Measurements from ENCODE around the gene FHAD1.

Gene FHAD1

DNA sequence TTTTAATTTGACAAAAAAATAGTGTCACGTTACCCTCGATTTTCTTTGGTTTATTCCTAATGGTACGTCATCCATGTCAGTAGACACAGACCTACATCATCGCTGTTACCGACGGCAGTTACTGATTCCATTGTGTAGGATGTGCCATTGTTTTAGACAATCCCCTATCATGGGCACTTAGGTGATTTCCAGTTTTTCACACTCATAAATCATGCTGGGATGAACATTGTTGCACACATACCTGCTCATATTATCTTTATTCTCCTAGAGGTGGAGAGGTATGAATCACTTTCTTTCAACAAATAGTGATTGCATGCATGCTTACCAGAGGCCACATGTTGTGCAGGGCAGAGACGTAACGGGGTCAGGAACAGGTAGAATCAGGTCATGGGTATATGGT is 83.0 kb downstream of the FHAD1 start:
- DNase-seq: no peak

DNA sequence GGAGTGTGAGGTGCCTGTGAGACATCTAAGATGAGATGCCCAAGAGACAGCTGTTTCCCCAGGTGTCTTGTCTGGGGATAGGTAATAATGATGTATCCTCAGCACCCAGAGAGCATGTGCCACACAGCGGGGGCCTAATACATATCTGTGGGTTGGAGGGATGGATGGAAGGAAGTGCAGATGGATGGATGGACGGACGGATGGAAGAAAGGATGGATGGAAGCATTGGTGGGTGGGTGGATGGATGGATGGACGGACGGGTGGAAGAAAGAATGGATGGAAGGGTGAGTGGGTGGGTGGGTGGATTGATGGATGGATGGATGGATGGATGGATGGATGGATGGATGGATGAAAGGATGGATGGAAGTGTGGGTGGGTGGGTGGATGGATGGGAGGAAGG is 84.2 kb downstream of the FHAD1 start:
- no peak for DNase-seq

DNA sequence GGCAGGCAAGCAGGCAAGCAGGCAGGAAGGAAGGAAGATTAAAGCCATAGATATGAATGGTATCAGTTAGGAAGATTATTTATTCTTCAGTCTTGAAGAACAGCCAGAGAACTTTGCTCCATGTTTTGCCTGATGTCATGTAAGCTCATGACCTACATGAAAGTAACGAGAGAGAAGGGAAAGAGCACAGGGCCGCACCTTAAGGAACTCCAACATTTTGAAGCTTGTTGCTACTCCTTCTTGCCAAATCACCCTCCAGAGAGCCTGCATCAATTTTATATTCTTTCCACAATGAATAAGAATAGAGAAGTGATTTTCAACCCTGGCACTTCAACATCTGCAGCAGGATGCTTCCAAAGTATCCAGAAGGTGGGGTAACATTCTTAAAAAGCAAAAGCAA is 84.7 kb downstream of the FHAD1 start:
- DNase-seq: no peak

DNA sequence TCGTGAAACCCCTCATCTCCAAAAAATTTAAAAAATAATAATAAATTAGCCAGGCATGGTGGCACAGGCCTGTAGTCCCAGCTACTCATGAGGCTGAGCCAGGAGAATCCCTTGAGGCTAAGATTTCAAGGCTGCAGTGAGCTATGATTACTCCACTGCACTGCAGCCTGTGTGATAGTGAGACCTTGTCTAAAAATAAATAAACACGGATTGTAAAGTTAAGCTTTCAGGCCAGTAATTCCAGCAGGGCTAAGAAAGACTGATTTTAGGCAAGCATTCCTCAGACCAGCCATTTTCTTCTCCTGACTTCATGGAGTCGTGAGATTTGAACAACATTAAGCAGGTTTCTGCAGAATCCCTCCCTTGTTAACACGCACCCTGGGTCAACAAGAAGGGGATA is 85.5 kb downstream of the FHAD1 start:
- DNase-seq: no peak

DNA sequence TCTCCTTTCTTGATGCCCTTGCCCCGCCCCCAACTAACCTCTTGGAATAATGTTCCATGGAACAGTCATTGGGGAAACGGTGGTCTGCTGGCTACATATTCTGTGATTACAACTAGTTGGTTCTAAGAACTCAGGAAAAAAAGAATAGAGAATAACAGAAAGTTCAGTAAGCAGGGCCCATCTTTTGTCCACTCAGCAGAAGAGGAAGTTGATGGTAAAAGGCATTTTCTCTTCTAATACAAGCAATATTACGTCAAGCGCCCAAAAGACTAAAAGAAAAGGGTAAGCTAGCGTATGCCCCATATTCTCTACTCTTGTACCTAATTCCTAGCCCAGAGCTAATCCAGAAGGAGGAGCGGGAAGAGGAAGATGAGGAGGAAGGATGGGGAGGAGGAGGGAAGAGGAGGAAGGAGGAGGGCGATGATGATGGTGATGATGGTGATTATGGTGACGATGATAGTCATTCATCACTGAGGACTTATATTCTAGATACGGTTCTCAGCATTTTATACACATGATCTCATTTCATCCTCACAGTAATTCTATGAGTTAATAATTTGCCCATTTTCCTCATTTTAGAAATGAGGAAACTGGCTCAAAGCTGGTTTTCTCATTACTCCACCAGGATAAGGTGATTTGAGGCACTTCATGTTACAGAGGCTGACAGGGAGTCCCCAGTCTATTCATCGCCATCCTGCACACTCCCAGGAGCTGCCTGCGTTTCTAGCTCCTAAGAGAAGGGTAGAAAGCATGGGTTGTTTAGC is 86.1 kb downstream of the FHAD1 start:
- no peak for DNase-seq

DNA sequence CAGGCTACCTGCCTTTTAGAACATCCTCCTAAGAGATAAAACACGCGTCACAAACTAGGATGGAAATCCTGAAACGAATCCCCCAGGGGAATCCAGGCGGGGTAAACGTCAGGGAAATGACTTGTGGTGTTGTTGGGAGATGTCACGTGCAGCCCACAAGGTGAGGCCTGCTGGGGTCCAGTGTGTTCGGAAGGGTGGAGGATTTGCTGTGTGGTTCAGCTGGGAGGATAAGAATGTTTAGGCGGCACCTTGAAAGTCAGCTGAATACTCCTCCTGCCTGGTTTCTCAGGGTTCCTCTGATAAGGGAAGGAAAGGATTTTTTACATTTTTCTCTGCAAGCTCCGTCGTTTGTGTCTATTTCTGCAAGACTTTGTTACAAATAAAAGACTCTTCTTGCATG is 88.0 kb downstream of the FHAD1 start:
- DNase-seq: no peak

DNA sequence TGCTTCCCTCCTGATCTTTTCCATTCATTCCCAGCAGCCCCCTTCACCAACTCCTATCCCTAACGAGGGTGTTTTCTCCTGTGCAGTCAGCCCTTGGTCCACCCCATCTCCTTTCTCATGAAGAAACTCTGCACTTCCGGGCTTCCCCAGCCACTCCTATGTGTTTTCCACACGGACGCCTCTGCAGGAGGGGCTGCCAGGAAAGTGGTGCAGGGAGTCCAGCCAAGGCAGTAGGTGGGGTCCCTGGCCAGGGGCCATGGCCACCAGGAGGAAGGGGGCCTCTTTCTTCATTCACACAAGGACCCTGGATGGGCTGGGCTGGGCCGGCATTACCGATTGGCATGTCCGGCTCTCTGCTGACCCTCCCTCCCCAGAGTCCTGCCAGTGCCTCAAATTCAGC is 89.8 kb downstream of the FHAD1 start:
- no peak for DNase-seq

DNA sequence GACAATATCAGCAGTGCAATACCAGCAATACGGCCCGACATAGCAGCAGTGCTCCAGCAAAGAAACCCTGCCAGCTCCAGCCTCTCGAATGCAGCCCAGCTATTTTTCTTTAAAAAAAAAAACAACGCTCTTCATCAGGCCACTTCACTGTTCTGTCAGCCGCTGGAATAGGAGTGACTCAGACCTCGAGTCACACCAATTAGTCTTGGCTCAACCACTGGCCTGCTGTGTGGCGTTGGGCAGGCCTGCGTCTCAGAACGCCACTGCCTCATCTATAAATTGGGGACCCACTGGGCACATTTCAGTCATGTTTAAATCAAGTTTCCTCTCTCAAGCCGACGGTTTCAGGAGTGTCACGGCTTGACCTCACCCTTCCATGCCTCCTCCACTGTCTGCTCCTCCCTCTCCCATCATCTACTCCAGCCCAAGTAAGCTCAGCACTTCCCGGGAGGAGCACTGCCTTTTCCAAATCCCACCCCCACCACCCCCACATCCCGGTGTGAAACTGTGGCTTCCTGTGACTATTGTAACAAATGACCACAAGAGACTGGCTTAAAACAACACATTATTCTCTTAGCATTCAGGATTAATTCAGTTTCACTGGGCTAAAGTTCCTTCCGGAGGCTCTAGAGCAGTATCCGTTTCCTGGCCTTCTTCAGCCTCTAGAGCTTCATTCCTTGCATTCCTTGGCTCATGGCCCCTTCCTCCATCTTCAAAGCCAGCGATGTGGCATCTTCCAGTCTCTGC is 90.8 kb downstream of the FHAD1 start:
- peak; percentile 63 for DNase-seq

DNA sequence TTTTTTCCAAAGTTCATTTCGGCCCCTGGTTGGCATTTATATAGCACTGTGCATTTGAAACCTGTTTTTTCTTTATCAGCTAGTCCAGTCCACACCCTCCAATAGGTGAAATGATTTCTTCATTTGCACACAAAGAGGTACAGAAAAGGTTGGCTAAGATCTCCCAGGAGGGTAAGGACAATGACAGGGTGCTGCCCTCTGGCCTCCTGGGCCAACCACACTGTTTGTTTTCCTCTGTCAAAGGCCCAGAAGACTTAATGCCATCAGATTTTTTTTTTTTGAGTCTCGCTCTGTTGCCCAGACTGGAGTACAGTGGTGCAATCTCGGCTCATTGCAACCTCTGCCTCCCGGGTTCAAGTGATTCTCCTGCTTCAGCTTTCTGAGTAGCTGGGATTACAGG is 92.5 kb downstream of the FHAD1 start:
- no peak for DNase-seq

DNA sequence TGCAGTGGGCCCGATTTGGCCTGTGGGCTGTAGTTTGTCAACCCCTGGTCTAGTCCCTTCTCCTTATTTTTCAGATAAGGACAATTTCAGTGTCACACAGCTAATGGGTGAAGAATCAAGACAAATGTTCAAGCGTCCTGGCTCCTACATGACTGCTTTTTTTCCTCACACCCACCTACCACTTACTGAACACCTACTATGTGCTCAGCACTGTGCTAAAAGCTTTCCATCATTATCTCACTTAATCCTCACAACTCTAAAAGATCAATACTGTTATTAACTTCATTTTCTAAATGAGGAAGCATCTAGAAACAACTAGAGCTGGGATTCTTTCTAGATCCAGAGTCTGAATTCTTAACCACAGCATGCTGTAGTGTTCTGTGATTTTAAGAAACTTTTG is 94.2 kb downstream of the FHAD1 start:
- no peak for DNase-seq

DNA sequence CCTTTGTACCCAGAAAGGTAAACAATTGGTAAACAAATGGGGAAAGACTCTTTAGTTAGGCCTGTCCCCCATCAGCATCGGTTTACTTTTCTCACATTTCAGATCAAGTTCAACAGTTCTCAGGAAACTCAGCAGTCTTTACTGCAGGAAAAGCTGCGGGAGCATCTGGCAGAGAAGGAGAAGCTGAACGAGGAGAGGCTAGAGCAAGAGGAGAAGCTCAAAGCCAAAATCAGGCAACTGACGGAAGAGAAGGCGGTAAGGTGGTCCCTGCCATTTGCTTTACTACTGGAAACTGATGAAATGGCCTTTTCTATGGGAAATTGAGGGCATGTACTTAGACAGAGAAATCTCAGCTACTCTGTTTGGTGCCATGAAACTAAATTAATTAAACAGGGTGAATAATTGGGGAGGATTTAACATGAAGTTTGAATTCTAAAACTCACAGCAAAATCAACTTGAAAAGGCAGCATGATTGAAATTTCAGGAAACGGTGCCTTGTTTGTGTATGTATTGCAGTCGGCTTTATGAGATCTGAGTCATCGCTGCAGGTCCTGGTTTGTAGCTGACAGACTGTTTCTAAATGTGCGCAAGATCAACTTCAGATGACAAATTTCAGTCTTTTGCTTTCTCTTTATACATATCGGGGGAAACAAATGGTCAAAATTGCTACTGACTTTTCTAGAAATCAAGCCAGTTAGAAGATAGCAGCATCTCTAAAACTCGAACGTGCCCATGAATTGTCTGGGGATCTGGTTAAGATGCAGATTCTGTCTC is 94.8 kb downstream of the FHAD1 start:
- DNase-seq: no peak

DNA sequence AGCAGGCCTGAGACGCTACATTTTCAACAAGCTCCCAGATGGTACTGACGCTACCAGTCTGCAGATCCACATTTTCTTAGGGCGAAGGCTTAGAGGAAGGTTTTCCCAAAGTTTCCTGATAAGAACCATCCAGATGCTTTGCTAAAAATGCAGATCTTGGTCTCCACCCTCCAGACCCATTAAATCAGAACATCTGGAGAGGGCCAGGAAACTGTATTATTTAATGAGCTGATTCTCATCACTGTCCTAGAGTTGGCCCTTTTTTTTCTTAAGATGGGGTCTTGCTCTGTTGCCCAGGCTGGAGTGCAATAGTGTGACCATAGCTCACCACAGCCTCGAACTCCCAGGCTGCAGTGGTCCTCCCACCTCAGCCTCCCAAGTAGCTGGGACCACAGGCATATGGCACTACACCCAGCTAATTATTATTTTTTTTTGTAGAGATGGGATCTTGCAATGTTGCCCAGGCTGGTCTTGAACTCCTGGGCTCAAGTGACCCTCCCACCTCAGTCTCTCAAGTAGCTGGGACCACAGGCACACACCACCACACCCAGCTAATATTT is 95.5 kb downstream of the FHAD1 start:
- no peak for DNase-seq

DNA sequence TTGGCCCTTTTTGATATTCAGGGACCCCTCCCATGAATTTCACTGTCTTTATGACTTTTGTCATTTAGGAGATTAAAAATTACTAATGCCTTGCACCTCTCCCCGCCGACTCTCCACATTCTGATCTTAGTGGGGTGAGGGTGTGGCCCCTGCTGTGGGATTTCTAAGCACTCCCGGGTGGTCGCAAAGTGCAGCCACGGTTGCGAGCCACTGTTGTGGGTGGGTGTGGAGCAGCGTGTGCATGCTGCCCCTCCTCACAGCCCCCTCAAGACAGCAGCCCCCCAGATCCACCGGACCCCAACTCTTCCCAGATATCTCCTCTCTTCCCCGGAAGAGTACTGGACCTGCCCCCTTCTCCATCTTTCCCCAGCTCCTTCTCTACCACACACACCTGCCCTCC is 96.1 kb downstream of the FHAD1 start:
- DNase-seq: no peak

DNA sequence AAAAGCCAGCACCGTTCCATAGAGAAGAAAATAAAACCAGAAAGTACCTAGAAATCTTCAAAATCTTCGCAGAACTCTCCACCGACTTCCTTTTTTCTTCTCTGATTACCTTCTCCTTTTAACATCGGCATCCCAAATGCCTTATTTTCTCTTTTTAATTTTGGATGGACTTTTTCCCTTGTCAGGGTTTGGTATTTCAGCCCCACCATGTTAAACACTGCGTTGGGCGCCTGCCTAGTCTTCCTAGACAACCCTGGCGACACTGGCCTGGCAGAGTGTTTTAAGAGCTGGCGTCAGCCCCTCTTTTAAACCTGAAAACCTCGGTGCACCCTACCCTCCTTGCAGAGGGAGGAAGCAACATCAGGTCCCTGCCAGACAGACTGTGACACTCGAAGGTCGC is 96.7 kb downstream of the FHAD1 start:
- no peak for DNase-seq

DNA sequence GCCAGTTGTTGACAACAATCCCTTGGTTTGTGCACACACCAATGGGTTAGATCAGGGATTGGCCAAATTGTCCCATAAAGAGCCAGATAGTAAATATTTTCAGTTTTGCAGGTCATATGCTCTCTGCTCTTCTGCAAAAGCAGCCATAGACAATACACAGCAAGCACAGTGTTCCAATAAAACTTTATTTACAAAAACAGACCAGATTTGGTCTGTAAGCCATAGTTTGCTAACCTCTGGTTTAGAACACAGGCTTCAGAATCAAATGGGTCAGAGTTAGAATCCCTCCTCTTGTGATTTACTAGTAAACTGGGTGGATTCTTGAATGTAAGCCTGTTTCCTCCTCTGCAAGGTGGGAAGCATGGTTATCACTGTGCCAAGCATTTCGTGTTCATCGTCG is 97.4 kb downstream of the FHAD1 start:
- DNase-seq: no peak

DNA sequence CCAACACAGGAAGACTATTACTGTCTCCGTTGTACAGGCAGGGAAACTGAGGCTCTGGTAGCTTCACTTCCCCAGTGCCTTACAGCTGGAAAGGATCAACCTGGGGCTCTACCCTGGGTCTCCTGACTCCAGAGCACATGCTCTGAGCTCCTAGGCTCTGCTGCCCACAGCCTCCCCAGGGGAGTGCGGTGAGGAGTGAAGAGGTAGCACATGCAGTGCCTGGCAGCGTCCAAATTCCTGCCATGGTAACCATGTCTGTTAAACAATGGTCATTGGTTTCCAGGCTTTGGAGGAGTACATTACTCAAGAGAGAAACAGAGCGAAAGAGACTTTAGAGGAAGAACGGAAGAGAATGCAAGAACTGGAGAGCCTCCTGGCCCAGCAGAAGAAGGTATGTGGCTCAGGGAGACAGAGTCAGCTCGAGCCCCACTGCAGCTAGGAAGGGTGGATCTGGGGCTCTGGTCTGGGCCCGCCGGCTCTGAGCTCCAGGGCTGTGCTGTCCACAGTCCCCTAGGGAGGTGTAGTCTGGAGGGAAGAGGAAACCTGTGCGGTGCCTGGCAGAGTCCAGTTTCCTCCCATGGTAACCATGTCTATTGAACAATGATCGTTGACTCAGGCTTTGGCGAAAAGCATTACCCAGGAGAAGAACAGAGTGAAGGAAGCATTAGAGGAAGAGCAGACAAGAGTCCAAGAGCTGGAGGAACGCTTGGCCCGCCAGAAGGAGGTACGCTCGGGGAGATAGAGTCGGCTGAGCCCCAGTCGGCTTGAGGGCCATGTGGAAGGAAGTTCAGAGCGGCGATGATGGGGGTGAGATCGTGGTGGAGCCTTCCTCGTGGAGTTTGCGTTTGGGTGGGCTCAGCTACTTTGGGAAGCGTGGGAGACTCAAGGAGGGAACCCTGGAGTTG is 98.0 kb downstream of the FHAD1 start:
- no peak for DNase-seq

DNA sequence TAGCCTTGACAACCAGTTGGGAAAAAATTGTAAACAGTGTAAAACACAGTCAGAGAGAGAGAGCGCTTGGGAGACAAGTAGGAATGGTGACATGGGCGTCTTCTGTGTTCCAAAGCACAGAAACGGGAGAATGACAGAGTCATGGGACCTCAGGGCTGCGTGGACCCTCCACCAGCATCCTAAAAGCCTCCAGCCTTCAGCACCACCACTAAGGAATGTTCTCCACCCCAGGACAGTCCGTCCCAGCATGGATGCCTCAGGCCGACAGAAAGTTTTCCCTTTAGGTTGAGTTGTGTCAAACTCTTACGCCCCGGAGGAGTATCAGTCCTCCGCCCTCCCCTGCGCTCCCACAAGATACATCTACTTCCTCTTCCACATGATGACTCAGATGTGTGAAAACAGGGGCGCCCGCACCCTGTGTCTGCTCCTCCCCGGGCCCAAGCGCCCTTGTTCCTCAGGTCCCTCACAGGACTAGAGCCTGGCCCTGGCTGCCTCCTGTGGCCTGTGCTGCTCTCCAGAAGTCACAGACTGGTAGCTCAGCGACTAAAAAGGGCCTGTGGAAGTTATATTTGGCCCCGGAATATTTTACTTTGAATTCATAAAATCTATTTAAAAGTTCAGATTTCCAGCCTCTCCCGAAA is 98.8 kb downstream of the FHAD1 start:
- no peak for DNase-seq

DNA sequence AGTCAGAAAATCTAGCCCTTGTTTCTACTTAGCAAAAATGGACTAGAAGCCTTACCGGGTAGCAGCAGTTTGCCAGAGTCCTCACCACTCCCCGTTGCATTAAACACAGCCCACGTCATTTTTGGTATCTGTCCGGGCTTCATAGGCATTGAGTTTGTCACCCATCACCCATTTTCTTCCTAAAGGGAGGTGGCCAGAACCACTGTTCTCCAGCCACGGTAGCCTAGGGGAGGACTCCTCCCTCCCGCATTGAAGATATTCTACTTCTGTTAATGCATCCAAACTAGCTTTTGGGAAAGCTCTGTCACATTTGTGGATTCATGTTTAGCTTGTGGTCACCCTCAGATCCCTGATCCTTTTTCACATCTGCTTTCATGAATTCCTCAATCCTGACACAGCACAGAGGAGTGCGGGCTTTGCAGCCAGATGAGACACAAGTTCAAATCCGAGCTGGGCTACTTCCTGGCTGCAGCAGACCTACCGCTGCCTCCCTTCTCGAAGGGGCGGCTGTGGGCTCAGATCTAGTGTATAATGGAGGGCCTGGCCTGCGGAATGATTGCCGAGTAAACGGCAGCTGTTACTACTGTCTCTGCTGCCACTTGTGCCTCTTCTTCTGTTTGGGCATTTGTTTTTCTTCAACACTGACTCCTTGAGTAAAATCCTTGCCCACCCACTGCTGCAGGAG is 99.5 kb downstream of the FHAD1 start:
- no peak for DNase-seq

DNA sequence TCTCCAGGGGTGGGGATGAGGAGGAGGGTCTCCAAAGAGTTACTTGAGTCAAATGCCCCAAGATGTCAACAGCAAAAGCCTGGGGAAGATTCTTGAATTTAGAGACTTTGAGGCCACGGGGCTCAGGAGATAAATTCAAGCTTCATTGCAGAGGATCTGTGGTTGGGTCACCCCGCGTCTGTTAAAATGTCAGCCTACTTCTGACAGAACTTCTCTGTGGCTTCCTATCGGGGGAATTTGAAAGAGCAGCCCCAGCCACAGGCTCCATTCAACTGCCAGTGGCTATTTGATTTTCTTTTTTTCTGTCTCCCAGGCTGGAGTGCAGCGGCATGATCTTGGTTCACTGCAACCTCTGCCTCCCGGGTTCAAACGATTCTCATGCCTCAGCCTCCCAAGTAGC is 100.2 kb downstream of the FHAD1 start:
- DNase-seq: no peak

DNA sequence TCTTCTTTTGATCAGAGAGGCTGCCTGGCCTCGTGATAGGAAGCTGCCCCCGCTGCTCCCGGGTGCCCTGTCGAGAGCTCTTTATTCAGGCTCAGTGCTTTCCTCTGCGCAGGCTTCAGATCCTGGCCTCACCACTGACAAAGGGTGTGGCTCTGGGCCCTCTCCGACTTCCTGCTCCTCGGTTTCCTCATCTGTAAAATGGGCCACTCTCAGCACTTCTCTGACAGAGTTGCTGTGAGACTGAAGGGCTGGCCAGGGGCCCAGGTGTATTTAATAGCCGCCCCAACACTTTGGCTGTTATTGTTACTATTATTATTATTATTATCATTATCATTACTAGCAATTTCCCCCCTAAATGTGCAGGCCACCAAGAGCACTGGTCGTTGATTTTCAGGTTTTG is 101.6 kb downstream of the FHAD1 start:
- no peak for DNase-seq

DNA sequence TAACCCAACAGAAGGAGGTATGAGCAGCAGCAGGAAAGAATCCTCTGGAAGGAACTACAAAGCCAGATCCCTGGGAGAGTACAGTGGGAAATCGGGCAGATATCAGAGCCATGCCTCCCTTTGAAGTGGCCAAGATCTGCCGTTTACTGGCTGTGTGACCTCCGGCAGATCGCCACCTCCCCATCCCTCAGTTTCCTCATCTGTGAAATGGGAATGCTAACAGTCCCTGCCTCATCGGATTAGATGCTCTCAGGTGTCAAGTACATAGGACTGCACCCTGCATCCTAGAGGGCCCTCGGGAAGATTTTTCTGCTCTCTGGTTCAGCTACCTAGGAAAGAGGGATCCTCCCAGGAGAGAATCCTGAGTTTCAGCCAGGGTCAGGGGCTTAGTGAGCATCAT is 102.1 kb downstream of the FHAD1 start:
- no peak for DNase-seq
